Activated CD4-positive, alpha-beta T cell treated with anti-CD3 and anti-CD28 coated beads for 24 hours (primary cell): ENCODE results near the gene WDR18.

Experiments used
- DNase-seq, 2 donors: peaks; one replicate each; pipeline ENCODE4 v3.0.0-alpha.2; 2020; ENCODE audit warnings: low read depth in 2 of 2

The WDR18 gene

GRCh38 chr19:1041835-1042685 lies 57.9 kb downstream of the WDR18 start:
- DNase-seq: no peak

DNA sequence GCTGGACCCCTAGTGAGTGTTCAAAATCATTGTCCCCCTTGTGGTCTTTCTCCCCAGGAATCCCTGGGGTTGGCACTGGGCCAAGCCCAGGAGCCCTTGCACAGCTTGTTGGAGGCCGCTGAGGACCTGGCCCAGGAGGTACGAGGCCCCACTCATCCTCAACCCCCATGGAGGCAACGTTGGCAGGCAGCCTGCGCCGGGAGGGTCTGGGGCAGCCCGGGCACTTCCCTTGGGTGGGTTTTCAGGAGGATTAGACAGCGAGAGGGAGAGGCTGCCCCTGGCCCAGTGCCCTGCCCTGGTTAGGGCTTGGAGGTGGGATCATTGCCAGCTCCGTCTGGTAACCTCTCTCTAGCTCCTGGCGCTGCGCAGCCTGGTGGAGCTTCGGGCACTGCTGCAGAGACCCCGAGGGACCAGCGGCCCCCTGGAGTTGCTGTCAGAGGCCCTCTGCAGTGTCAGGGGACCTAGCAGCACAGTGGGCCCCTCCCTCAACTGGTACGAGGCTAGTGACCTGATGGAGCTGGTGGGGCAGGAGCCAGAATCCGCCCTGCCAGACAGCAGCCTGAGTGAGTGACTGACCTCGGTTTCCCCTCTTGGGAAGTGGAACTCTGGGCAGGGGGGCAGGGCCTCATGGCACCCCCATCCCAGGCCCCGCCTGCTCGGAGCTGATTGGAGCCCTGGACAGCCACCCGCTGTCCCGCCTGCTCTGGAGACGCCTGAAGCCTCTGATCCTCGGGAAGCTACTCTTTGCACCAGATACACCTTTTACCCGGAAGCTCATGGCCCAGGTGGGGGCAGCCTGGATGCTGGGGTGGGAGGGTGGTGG lies 58.8 kb downstream of the WDR18 start:
- no peak for DNase-seq
